Breast epithelium (tissue), 3 donors: ENCODE data around the gene GPR15LG.

Experiments used
- POLR2AphosphoS5 ChIP-seq, 3 donors: sonication (generic); formaldehyde crosslinking; IDR thresholded peaks; one replicate each; pipeline ENCODE4 v1.6.1; 2017; ENCODE audit warnings: antibody characterized with exemption in 3 of 3
- TF ChIP-seq, protein P1 (sequence below), 3 donors: fragments of 450-650 bp; IDR thresholded peaks; one replicate each; pipeline ENCODE4 v1.5.1; 2016 to 2017; ENCODE audit warnings: antibody characterized with exemption in 3 of 3, mild to moderate bottlenecking in 3 of 3, moderate library complexity in 3 of 3

DNA sequence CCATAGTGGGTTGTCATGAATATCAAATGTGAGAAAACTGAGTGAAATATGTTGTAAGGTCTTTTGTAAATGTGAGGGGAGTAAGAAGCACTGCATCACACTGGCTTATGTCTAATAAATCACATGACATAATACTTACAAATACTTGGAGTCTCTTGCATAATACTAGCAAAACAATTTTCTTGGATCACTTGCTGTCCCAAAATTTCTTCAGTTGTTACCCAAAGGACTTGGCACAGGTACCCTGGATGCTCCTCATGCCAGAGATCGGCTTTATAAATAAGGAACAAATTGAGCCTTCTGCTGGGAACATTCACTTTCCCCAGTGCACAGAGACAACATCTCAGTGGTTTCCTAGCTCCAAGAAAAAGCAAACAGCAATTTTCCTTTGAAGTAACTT, 56.8 kb downstream of the GPR15LG start:
- TF ChIP-seq POLR2AphosphoS5 (IDR thresholded peaks at IDR 0.05) = peak in 1 of 3 donors; percentile 51
- TF ChIP-seq, protein P1, sequence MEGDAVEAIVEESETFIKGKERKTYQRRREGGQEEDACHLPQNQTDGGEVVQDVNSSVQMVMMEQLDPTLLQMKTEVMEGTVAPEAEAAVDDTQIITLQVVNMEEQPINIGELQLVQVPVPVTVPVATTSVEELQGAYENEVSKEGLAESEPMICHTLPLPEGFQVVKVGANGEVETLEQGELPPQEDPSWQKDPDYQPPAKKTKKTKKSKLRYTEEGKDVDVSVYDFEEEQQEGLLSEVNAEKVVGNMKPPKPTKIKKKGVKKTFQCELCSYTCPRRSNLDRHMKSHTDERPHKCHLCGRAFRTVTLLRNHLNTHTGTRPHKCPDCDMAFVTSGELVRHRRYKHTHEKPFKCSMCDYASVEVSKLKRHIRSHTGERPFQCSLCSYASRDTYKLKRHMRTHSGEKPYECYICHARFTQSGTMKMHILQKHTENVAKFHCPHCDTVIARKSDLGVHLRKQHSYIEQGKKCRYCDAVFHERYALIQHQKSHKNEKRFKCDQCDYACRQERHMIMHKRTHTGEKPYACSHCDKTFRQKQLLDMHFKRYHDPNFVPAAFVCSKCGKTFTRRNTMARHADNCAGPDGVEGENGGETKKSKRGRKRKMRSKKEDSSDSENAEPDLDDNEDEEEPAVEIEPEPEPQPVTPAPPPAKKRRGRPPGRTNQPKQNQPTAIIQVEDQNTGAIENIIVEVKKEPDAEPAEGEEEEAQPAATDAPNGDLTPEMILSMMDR (IDR thresholded peaks at IDR 0.05) = no peak
